LHCN-M2 (cell line): ENCODE measurements around the gene TNS3. TPM values are rescaled to one million over a fixed set of nuclear protein-coding genes. Genes with fewer than 3 reads are reported as not detected.
"Not testable (repeated sequence)": the region's sequence is repeated elsewhere in the genome, so short reads cannot be mapped to it uniquely, and the experiment has no call there.

Source experiments
- DNase-seq: peaks from one replicate; pipeline ENCODE4 v3.0.0-alpha.2; 2012; ENCODE audit warnings: low read depth
- polyA plus RNA-seq: library from polyadenylated mRNA; unstranded; fragments of >200 nt; gene quantifications from one replicate; pipeline ENCODE4 v1.2.1, GENCODE V29; 2012; ENCODE audit warnings: missing spikeins
- total RNA-seq: library from RNA; depleted of rRNA; stranded (reverse); fragments of >200 nt; gene quantifications from 2 replicates; pipeline ENCODE4 v1.2.3, GENCODE V29; 2014; rRNA removed

The TNS3 gene
- total RNA-seq = 499 and 556 TPM in 2 replicates
- 142 TPM for polyA plus RNA-seq

DNA sequence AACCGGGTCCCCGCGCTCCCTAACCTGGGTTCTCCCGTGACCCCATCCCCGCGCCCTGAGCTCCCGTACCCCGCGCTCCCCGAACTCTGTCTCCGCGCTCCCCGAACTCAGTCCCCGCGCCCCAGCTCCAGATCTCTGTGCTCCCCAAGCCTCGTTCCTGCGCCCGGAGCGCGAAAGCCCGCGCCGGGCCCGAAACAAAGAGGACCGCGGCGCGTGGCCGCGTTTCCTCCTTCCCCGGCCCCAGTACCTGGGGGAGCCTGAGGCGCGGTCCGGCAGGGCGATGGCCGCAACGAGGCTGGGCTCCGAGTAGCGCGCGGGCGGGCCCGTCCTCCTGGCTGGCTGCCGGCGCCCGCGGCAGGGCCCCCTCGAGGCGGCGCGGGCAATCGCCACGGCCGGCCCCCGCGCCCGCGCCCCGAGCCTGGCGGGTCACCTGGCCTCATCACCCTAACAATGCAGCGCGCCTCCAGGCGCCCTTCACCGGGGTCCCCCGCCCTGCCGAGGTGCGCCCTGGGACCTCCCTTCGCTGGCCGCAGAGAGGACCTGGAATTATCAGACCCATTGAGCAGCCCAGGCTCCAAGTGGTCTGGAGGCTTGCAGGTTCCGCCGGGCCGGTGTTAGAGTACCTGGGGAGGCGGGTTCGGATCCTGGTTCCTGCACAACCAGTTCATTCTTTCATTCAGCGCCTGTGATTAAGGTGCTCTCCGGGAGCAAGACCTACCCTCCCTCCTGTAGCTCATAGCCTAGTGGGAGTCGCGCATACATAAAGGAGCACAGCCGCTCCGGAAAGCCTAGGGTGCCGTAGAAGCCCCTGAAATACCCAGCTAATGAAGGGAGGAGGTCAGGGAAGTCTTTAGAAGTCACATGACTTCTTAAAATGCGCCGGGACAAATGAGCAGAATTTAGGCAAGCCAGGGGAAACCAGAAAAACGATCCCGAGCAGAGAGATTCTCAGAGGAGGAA, at the start of gene TNS3:
TNS3 (minus strand) TSS at position 308 of the 960 bp plus-strand sequence. CDS start 142,475 bp downstream, outside the sequence.
- DNase-seq = peak; percentile 63

DNA sequence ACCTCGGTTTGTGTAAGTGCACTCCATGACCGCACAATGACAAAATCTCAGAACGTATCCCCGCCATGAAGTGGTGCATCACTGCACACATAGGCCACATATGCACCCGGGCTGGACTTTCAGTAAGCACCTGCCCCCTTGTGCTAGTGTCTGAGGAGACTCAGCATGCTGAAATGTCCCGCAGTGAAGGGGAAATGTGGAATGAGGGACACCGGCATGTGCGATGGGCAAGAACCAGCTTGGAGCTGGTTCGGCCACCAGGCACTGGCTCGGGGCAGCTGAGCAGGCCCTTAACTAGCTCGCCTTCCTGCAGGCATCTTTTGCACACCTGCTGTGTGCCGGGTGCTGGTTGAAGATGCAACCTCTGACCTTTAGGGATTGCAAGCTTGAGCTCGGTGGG, 49.8 kb upstream of the TNS3 start:
- DNase-seq = no peak

DNA sequence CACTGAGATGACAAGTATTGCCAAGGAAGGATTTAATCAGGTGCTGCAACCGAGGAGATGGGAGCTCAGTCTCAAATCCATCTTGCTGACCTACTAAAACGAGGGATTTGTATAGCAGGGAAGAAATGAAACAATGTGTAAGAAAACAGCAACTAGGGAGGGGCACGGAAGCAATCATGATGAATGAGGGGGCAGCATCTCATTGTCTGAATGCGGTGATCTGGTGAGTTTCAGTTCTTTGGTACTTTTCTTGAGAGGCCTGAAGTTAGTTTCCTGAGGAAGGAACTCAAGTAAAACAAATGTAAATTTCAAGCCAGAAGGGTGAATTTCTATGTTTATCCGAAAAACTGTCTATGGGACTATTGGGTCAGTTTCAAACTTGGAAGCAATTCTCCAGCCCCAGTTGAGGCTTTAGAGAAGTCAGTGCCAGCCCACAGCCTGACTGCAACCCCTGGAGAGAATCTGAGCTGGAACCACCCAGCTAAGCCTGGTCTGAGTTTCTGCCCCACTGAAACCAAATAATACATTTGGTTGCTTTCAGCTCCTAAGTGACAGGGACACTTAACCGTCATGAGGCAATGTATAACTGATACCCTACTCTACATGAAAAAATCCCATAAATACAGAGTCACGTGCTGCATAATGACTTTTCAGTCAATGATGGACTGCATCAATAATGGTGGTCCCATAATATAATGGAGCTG, 45.8 kb upstream of the TNS3 start:
- DNase-seq = no peak

DNA sequence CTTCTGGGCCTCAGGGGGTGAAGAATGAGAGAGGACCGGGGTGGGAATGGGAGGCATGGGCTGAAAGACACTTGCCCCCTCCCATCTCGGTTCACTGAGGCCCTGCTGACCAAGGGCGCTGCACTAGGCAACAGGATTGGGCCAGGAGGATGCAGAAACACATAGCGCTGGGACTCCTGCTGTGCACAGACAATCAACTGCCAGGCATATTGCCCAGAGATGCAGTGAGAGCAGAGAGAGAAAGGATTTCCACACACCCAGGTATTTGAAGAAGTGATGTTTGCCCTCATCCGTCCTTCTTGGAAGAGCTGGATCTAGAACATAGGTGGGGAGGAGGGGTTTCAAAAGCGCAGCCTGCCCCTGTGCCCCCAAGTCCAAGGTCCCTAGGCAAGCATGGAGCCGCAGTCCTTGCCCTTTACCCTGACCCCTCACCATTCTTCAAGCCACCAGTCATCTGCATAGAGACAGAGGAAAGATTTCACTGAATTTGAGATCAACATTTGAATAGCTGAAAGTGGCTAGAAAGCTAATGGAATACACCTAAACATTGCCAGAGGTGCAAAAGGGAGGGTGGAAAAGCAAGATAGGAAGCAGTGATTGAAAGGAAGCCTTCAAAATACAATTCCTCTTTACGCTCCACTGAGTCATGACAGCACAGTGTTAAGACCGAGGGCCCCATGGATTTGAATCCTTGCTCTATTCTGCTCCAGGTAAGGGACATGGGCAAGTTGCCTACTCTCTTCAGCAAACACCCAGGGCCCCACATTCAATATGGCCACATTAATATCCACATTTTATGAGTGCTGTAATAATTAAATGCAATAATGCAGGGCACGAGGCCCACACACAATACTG, 44.2 kb upstream of the TNS3 start:
- DNase-seq = no peak

DNA sequence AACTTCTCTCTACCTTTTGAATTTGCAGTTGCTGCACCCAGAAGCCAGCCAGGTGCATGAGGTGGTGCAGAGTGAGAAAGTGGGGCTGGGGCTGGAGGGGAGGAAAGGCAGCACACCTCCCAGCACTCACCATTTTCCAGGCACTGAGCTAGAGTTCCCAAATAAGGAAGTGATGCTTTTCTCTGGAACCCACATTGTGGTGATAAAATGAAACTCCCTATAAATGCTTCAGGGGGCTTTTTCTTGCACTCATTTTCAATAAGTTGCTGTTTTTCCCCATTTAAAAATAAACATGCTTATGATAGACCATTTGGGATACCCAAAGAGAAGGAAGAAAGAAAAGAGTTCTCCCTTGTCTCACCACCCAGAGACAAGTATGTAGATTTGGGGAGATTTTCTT, 42.8 kb upstream of the TNS3 start:
- no peak for DNase-seq

DNA sequence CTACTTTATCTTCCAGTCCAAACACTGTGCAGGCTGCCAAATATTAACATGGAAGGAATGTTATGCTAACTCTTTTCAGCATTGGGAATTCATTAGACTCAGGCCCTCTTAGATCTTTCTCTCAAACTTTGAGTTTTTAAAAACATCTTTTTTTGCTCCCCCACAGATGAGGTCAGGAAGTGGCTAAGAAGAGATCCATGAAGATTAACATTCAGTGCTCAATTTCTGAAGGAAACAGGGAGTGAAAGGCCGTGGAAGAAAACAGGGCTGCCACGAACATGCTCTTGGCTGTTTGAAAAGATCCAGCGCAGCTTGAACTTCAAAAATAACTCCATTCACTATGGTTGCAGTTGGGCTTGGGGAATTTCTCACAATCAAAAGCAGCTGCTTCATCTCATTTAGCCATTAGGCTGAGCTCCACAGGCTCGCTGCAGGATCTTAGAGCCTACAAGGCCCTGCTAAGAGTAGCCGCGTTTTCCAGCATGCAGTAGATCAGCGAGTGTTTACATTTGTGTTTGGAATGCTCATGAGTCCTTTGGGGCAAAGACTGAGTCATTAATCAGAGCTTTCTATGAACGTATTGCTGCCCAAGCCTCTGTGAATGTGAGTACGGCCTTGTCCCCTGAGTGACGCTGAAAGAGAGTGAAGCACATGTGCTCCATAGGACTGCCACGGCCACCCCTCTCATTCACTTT, 41.2 kb upstream of the TNS3 start:
- peak; percentile 77 for DNase-seq

DNA sequence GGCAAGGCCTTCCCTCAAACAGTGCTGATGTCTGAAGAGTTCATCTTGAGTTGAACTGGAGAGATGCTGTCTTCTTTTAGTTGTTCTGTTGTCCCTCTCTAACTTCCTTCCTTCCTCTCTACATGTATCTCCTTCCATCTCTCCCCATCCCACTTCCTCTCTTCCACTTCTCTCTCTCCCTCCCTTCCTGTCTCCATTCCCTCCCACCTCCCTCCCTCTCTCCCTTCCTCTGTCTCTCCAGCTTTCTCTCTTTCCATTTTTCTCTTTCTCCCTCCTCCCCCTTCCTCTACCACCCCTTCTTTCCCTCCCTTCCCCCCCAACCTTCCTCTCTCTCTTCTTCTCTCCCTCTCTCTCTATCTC, 40.7 kb upstream of the TNS3 start:
- DNase-seq = no peak

DNA sequence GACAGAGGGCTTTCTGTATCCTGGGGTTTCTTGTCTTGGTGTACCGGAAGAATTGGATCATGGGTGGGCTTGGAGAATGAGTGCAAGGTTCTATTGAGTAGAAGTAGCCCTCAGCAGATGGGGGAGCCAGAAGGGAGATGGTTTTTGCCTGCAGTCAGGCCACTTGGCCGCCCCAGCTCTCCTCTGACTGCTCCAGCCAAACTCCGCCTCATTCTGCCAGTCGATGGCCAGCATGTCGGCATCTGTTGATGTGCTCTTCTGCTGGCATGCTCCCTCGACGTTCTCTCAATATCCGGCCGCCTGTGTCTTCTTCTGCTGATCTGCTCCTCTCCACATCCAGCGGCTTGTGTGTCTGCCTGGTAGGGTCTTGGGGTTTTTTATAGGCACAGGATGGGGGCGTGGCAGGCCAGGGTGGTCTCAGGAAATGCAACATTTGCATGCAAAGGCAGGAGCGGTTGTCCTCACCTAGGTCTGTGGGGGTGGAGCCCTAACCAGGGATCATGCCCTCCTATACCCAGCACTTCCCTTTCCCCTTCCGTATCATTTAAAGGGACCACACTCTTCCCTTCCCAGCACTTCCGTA, 40.2 kb upstream of the TNS3 start:
- DNase-seq = no peak

DNA sequence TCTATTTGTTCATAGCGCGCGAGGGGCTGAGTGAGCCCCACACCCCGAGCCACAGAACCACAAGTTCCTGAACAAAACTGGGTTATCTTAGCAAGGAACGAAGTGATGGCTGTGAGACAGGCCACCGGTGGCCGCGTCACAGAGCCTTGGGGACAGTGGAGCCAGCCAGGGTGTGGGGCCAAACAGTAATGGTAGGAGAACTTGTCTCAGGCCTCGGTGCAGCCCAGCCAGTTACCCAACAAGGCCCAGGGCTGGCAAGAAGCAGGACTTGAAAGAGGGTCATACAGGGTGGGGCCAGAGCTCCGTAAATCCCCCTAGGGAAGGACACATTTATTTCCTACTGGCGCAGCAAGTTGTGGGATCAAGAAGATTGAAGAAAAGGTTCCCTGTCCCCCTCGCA, 39.4 kb upstream of the TNS3 start:
- DNase-seq = no peak

DNA sequence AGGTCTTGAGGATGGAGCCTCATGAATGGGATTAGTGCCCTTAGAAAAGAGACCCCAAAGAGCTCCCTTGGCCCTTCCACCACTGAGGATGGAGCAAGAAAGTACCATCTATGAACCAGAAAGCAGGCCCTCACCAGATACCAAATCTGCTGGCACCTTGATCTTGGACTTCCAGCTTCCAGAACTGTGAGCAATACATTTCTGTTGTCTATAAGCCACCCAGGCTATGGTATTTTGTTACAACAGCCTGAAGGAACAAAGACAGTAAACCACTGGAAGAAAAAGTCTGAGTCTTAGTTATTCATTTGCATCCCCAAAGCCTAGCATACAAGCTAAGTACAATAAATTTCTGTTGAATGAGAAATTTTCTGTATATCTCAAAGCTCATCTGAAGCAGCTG, 37.9 kb upstream of the TNS3 start:
- no peak for DNase-seq

DNA sequence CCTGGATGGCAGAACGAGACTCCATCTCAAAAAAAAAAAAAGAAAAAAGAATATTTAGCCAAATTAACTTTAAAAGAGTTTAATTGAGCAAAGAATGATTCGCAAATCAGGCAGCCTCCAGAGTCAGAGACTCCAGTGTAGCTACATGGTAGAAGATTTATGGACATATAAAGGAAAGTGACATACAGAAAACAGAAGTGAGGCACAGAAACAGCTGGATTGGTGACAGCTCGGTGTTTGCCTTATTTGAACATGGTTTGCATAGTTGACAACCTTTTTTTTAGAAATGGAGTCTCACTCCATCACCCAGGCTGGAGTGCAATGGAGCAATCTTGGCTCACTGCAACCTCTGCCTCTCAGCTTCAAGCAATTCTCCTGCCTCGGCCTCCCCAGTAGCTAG, 35.2 kb upstream of the TNS3 start:
- no peak for DNase-seq

DNA sequence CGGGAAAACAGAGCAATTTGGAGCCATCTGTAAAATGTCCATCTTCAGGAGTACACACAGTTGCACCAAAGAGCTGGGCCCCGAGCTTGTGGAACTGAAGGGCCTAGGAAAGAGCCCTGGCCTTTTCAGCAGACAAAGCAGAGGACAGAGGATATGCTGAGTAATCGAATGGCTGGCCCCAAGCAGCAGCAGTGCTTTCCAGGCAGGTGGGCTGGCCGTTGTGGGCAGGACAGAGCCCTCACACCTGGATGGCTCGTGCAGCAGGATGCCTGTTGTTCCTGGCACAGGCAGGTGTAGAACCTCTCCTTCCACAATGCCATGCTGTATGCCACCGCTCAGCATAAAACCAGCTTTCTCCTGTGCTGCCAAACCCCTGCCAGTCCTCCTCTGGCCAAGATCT, 32.5 kb upstream of the TNS3 start:
- no peak for DNase-seq

DNA sequence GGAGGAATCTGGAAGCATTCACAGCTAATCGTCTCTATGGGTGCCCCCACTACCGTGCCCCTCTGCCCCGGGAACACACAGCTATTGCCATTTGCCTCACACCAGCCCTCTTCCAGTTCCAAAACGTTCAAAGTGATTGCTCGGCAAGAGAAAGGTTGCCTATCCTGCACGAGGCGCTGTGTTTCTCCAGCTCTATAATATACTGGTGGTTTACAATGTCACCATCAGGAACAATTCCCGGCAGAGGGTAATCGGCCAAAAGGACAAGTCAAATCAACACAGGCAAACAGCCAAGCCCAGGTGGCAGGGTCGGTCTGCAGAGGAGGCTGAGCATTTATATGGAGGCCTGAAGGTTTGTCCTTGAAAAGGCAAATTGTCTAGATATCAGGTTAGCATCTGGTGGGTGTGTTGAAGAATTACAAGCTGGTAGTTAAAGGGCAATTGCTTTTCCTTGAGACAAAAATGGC, 29.2 kb upstream of the TNS3 start:
- DNase-seq = no peak

DNA sequence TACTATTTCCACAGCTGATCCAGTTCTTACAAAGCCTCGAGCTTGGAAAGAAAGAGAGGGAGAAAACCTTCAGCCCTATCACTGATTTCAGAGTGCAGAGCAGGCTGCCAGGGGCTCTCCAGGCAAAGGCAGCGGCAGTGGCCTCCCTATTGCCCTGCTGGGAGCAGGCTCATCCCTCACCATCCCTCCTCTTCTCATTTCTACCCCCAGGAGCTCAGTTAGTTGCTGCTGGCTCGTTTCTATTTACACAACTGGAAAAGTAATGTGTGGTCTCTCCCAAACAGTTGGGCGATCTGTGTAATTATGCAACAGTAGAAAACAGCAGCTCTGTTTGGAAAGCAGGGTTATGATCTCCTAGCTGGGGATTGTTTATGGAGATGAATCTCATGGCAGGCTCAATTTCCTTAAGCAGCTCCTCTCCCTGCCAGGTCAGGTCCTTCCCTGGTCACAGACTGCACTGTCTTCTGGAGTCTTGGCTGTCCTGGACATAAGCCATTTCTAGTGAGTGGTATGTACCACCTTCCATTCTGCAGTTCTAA, 28.7 kb upstream of the TNS3 start:
- peak; percentile 83 for DNase-seq

DNA sequence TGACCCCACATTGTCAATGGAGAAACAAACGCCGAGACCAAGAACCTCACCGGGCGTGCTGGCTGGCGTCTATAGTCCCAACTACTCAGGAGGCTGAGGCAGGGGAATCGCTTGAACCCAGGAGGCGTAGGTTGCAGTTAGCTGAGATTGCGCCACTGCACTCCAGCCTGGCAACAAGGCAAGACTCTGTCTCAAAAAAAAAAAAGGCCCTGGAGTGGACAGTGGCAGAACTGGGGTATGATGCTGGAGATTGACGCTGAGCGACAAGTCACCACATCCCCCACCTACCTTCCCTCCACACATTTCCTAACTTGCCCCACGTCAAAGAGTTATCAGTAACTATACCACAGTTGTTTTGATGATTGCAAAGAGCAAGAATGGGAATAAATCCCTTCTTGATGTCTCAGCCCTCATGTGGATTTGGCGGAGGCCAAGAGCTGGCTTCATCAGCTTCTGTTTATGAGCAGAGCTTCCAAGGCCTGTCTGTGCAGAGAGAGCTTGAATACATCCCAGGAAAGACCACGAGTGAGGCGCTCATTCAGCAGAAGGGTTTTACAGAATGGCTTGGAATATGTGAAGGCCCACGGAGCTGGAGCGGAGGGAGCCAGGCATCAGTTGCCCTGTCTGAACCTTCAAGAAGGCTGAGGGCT, 28.0 kb upstream of the TNS3 start:
- DNase-seq = no peak

DNA sequence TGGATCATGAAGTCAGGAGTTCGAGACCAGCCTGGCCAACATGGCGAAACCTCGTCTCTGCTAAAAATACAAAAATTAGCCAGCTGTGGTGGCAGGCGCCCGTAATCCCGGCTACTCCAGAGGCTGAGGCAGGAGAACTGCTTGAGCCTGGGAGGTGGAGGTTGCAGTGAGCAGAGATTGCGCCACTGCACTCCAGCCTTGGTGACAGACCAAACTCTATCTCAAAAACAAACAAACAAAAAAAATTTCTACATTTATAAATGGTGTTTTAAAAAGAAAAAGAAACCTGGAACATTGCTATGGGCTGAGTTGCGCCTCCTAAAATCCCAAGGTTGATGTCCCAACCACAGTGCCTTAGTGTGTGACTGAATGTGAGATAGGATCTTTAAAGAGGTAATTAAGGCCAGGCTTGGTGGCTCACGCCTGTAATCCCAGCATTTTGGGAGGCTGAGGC, 24.7 kb upstream of the TNS3 start:
- not testable (repeated sequence) for DNase-seq

DNA sequence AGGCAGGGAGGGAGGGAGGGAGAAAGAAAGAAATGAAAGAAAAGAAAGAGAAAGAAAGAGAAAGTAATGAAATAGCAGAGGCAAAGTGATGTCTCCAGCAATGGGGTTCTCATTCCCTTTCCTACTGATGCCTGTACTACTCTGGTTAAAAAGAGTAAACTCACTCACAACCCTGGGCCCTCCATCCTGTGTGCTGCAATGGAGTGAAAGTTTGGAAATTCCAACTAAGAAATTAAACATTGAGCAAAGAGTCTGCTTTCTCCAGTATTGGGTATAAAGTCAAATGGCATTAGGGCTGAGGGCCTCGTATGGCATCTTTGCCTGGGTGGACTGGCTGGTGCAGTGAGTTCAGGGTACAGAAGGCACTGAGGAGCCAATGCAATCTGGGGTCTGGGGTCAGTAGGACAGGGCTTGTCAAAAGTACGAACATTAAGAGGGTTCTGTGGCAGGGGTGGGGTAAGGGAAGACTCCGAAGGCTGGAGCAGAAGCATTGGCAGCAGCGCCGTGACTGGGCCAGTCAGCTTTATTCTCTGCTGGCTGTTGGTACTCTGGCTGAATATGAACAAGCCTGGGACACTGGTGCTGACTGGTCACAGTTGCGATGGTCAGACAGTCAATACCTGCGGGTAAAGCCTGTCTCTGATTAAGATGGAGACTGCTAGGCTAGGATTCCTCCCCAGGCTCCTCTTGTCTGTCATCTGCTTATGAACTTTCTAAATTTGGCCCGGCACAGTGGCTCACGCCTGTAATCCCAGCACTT, 24.1 kb upstream of the TNS3 start:
- DNase-seq = no peak

DNA sequence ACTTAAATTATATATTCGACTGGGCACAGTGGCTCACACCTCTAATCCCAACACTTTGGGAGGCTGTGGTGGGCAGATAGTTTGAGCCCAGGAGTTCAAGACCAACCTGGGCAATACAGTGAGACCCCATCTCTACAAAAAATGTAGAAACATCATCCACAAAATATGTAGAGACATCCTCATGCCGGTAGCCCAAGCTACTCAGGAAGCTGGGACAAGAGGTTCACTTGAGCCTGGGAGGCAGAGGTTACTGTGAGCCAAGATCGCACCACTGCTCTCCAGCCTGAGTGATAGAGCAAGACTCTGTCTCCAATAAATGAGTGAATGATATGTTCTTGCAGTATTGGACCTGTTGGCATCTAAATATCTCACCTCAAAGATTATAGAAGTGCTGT, 22.6 kb upstream of the TNS3 start:
- no peak for DNase-seq
